ENCODE results near the gene ELMO1.

The ELMO1 gene

DNA sequence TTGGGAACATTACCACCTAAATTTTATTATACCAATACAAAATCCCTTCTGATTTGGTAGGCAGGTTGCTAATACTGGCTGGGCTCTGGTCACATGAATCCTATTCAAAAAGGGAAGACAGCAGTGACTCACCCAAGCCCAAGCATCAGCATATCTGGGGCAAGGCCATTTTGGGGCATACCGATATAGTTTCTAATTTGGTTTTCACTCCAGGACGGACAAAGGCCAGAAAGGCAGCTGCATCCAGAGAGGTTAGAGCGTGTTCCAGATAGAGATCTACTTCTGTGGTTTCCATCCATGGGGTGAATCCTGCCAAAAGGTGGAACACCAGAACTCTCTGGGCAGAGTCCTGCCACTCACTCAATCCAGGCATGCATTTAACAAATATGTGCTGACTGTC, 335.8 kb downstream of the ELMO1 start:
- in situ Hi-C loops (cut with HindIII; ENCODE audit: low pct_ligation_motif_present, low pct_unique_long_range_greater_than_20kb, low sequenced_read_pairs) = no loop called here
- DNase-seq = no peak

GRCh38 chr7:37112218-37112617, 336.4 kb downstream of the ELMO1 start:
- in situ Hi-C loops (cut with HindIII; ENCODE audit: low pct_ligation_motif_present, low pct_unique_long_range_greater_than_20kb, low sequenced_read_pairs) = no loop called here

GRCh38 chr7:37111459-37111858, 337.2 kb downstream of the ELMO1 start:
- in situ Hi-C loops (cut with HindIII; ENCODE audit: low pct_ligation_motif_present, low pct_unique_long_range_greater_than_20kb, low sequenced_read_pairs) = no loop called here
- no peak for DNase-seq

More at GRCh38 chr7:37112218-37112617, 336.4 kb downstream of the ELMO1 start:
- DNase-seq = no peak

- DNase-seq = no peak
- in situ Hi-C loops (cut with HindIII; ENCODE audit: low pct_ligation_motif_present, low pct_unique_long_range_greater_than_20kb, low sequenced_read_pairs) = no loop called here
These were observed 337.8 kb downstream of the ELMO1 start for GRCh38 chr7:37110660-37111424.

- no peak for DNase-seq
- in situ Hi-C loops (cut with HindIII; ENCODE audit: low pct_ligation_motif_present, low pct_unique_long_range_greater_than_20kb, low sequenced_read_pairs) = no loop called here
These were observed 338.8 kb downstream of the ELMO1 start for GRCh38 chr7:37109843-37110242.

- no peak for DNase-seq
- in situ Hi-C loops (cut with HindIII; ENCODE audit: low pct_ligation_motif_present, low pct_unique_long_range_greater_than_20kb, low sequenced_read_pairs) = no loop called here
These were observed 339.5 kb downstream of the ELMO1 start for GRCh38 chr7:37109016-37109683.

- DNase-seq = no peak
- in situ Hi-C loops (cut with HindIII; ENCODE audit: low pct_ligation_motif_present, low pct_unique_long_range_greater_than_20kb, low sequenced_read_pairs) = no loop called here
These were observed 340.0 kb downstream of the ELMO1 start for GRCh38 chr7:37108615-37109014.

DNA sequence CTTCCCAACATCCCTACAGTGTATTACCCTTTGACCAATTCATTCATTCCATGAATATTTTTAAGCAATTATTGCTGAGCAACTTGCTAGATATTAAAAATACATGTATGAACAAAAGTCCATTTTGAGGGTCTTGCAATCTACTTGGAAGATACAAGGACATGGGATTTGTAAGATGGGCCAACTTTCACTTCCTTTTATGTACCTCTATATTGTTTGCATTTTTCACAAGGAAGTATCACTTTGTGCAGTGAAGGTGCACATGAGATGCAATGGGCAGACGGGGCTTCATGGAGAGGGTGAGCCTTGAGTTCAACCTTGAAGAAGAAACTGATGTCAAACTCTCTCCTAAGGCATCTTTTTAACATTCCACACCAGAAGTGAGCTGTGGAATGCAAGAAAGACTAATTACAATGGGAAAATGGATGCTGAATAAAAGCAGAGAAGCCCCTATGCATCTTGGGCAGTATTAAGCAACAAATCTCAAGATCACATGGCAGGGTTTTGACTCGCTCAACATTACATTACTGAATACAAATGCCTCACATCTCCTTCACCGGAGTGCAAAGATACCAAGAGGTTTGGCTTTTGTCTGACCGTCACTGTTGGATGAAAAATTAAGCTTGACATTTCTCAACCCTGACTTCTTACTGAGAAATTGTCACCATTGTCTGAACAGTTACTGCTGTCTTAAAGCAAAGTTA, 341.5 kb downstream of the ELMO1 start:
- in situ Hi-C loops (cut with HindIII; ENCODE audit: low pct_ligation_motif_present, low pct_unique_long_range_greater_than_20kb, low sequenced_read_pairs) = no loop called here
- no peak for DNase-seq

DNA sequence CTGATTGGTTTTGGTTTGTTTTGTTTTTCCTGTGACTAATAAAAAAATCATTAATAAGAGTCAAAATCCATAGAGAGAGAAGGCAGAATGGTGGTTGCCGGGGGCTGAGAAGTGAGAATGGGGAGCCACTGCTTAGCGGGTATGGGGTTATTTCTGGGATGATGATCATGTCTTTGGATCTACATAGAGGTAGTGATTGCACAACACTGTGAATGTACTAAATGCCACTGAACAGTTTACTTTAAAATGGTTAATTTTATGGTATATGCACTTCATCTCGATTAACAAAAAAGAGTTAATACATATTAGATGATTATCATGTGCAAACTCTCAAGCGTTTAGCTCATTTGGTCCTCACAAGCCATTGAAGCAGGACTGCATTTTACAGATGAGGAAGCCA, 342.9 kb downstream of the ELMO1 start:
- in situ Hi-C loops (cut with HindIII; ENCODE audit: low pct_ligation_motif_present, low pct_unique_long_range_greater_than_20kb, low sequenced_read_pairs) = no loop called here
- DNase-seq = no peak

- in situ Hi-C loops (cut with HindIII; ENCODE audit: low pct_ligation_motif_present, low pct_unique_long_range_greater_than_20kb, low sequenced_read_pairs) = no loop called here
- DNase-seq = no peak
These were observed 343.7 kb downstream of the ELMO1 start for GRCh38 chr7:37104822-37105518.

- no peak for DNase-seq
- in situ Hi-C loops (cut with HindIII; ENCODE audit: low pct_ligation_motif_present, low pct_unique_long_range_greater_than_20kb, low sequenced_read_pairs) = no loop called here
These were observed 346.0 kb downstream of the ELMO1 start for GRCh38 chr7:37102518-37103137.

DNA sequence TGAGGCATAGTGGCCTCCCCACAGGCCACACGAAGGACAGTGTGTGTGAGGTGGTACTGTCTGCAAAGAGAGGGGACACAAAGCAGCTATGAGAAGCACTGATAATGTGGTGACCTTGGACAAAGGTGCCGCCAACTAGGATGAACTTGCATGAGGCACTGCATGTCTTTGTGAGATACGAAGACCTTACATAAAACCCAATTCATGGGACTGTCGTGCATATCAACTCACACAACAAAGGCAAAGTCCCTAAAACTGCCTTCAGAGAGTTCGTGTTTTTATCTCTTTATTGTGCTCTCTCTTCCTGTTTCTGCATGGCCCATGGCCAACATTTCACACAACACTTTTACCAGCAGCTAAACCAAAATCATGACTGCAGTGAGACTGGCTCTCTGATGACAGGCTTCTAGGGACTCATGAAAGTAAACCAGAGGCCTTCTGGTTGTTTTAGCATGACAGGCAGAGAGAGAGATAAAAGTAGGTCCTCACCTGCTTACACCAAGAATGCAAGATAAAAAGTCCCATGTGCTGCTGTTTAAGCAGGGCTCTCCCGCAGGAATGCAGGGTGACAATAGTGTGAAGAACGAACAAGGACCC, 347.8 kb downstream of the ELMO1 start:
- no peak for DNase-seq
- in situ Hi-C loops (cut with HindIII; ENCODE audit: low pct_ligation_motif_present, low pct_unique_long_range_greater_than_20kb, low sequenced_read_pairs) = no loop called here

DNA sequence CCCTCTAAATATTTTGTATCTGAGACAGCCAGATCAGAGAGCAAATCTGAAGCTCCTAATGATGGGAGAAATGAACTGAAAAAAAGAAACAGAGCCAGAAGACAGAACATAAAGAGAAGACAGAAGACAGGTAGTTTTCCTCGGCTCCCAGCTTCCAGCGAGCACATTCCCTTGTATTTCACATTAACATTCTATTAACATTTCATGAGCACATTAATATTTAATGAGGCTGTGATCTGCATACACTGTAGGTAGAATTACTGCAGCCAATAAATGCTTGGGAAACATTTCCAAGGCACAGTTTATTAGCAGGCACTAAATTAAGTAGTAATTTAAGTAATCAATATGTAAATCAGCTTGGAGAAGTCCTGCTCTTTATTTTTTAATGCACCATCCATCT, 349.9 kb downstream of the ELMO1 start:
- DNase-seq = no peak
- in situ Hi-C loops (cut with HindIII; ENCODE audit: low pct_ligation_motif_present, low pct_unique_long_range_greater_than_20kb, low sequenced_read_pairs) = no loop called here

GRCh38 chr7:37097983-37098382, 350.7 kb downstream of the ELMO1 start:
- no peak for DNase-seq
- in situ Hi-C loops (cut with HindIII; ENCODE audit: low pct_ligation_motif_present, low pct_unique_long_range_greater_than_20kb, low sequenced_read_pairs) = no loop called here

DNA sequence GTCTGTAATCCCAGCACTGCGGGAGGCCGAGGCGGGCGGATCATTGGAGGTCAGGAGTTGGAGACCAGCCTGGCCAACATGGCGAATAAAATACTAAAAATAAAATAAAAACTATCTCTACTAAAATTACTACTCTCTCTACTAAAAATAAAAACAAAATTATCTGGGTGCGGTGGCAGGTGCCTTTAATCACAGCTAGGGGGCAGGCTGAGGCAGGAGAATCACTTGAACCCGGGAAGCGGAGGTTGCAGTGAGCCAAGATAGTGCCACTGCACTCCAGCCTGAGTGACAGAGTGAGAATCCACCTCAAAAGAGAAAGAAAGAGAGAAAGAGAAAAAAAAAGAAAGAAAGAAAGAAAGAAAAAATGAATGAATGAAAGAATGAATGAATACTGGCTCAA, 351.4 kb downstream of the ELMO1 start:
- no peak for DNase-seq
- in situ Hi-C loops (cut with HindIII; ENCODE audit: low pct_ligation_motif_present, low pct_unique_long_range_greater_than_20kb, low sequenced_read_pairs) = no loop called here

GRCh38 chr7:37096341-37096740, 352.3 kb downstream of the ELMO1 start:
- in situ Hi-C loops (cut with HindIII; ENCODE audit: low pct_ligation_motif_present, low pct_unique_long_range_greater_than_20kb, low sequenced_read_pairs) = no loop called here
- no peak for DNase-seq

GRCh38 chr7:37095122-37095521, 353.5 kb downstream of the ELMO1 start:
- in situ Hi-C loops (cut with HindIII; ENCODE audit: low pct_ligation_motif_present, low pct_unique_long_range_greater_than_20kb, low sequenced_read_pairs) = no loop called here
- no peak for DNase-seq

GRCh38 chr7:37093257-37093656, 355.4 kb downstream of the ELMO1 start:
- no peak for DNase-seq
- in situ Hi-C loops (cut with HindIII; ENCODE audit: low pct_ligation_motif_present, low pct_unique_long_range_greater_than_20kb, low sequenced_read_pairs) = no loop called here

All from ACHN (cell line).